ENCODE results near the gene GID4.
A peak's percentile ranks its signal among the peaks of the same experiment; 100 is the strongest.

DNA sequence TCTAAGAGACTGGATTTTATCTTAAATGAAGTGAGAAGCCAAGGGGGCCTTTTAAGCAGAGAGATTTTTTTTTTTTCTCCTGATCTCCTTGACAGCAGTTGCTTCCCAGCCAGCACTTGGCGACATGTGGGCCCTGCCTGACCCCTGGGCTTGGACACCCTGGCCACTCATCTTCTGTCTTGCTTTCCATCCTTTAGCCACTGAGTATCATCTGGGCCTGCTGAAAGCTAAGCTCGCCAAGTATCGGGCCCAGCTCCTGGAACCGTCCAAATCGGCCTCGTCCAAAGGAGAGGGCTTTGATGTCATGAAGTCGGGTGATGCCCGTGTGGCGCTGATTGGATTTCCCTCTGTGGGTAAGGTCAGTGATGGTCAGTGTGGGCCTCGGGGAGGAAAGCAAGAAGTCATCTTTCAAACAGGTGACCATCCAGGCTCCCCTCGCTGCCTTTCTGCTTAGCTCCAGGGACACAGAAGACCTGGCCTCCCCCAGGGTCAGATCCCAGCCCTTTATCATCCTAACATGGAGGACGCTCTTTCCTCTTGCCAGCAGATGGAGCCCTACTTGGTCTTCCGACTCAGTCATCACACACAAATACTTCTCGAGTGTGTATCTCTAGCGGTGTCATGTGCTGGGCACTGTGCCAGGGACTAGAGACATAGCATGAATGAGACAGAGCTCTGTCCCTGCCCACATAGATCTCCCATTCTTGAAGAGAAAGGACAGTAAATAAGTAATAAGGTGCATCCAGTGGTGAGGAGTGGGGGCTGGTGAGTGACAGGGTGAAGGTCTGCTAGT is 54.6 kb downstream of the GID4 start:
- TF ChIP-seq, protein P1, sequence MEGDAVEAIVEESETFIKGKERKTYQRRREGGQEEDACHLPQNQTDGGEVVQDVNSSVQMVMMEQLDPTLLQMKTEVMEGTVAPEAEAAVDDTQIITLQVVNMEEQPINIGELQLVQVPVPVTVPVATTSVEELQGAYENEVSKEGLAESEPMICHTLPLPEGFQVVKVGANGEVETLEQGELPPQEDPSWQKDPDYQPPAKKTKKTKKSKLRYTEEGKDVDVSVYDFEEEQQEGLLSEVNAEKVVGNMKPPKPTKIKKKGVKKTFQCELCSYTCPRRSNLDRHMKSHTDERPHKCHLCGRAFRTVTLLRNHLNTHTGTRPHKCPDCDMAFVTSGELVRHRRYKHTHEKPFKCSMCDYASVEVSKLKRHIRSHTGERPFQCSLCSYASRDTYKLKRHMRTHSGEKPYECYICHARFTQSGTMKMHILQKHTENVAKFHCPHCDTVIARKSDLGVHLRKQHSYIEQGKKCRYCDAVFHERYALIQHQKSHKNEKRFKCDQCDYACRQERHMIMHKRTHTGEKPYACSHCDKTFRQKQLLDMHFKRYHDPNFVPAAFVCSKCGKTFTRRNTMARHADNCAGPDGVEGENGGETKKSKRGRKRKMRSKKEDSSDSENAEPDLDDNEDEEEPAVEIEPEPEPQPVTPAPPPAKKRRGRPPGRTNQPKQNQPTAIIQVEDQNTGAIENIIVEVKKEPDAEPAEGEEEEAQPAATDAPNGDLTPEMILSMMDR (IDR thresholded peaks at IDR 0.05 in 4 of 5, conservative IDR thresholded peaks at IDR 0.05 in 1 of 5) = peak in 2 of 5 experiments; percentile 16 to 28
- no peak for TF ChIP-seq POLR2A (IDR thresholded peaks at IDR 0.05)
